Hepatocyte (in vitro differentiated cells): ENCODE data around the gene EIF4E1B. TPM values are rescaled to one million over a fixed set of nuclear protein-coding genes. Genes with fewer than 3 reads are reported as not detected.

Experiments
- DNase-seq: peaks from one replicate; pipeline ENCODE4 v3.0.0-alpha.2; 2016; ENCODE audit warnings: low spot score
- H2AFZ ChIP-seq: fragments of 200-600 bp; sonication (generic); 2 replicates; pipeline ENCODE4 v1.6.0; 2016; ENCODE audit warnings: antibody characterized with exemption, mild to moderate bottlenecking
- H3K27ac ChIP-seq: fragments of 200-600 bp; sonication (generic); 2 replicates; pipeline ENCODE4 v1.5.1; 2016; ENCODE audit warnings: mild to moderate bottlenecking
- H3K27me3 ChIP-seq: fragments of 200-600 bp; sonication (generic); 2 replicates; pipeline ENCODE4 v1.6.1; 2016
- H3K36me3 ChIP-seq: fragments of 200-600 bp; sonication (generic); replicated peaks from 2 replicates; pipeline ENCODE4 v1.5.1; 2016; ENCODE audit warnings: low read depth; ENCODE audit not compliant: insufficient read depth
- H3K4me1 ChIP-seq: fragments of 200-600 bp; sonication (generic); 2 replicates; pipeline ENCODE4 v1.5.1; 2016; ENCODE audit warnings: mild to moderate bottlenecking, moderate library complexity; ENCODE audit not compliant: insufficient read depth
- H3K4me2 ChIP-seq: fragments of 200-600 bp; sonication (generic); 2 replicates; pipeline ENCODE4 v1.6.0; 2016
- H3K4me3 ChIP-seq: fragments of 200-600 bp; sonication (generic); 2 replicates; pipeline ENCODE4 v1.5.1; 2016; ENCODE audit warnings: mild to moderate bottlenecking
- H3K79me2 ChIP-seq: fragments of 200-600 bp; sonication (generic); 2 replicates; pipeline ENCODE4 v1.6.0; 2017; ENCODE audit warnings: mild to moderate bottlenecking
- H3K9me2 ChIP-seq: fragments of 200-600 bp; sonication (generic); replicated peaks from 2 replicates; pipeline ENCODE4 v1.6.0; 2017; ENCODE audit warnings: mild to moderate bottlenecking; ENCODE audit not compliant: insufficient read depth
- H3K9me3 ChIP-seq: fragments of 200-600 bp; sonication (generic); 2 replicates; pipeline ENCODE4 v1.5.1; 2016; ENCODE audit warnings: low read depth, mild to moderate bottlenecking
- H4K20me1 ChIP-seq: fragments of 200-600 bp; sonication (generic); 2 replicates; pipeline ENCODE4 v1.6.0; 2016; ENCODE audit warnings: mild to moderate bottlenecking; ENCODE audit not compliant: insufficient read depth, poor library complexity, severe bottlenecking
- CTCF ChIP-seq: fragments of 200-600 bp; sonication (generic); IDR thresholded peaks from 2 replicates; pipeline ENCODE4 v1.5.1; 2016; ENCODE audit warnings: antibody characterized with exemption, mild to moderate bottlenecking; ENCODE audit not compliant: poor library complexity
- EZH2 ChIP-seq: fragments of 200-600 bp; sonication (generic); IDR thresholded peaks from 2 replicates; pipeline ENCODE4 v1.6.1; 2016; ENCODE audit warnings: antibody characterized with exemption, mild to moderate bottlenecking, borderline replicate concordance
- EZH2phosphoT487 ChIP-seq: fragments of 200-600 bp; sonication (generic); IDR thresholded peaks from one replicate; pipeline ENCODE4 v1.6.1; 2018; ENCODE audit warnings: antibody characterized with exemption, mild to moderate bottlenecking, low read depth, moderate library complexity; ENCODE audit not compliant: unreplicated experiment, severe bottlenecking
- WGBS: methylation state at CpG from one replicate; pipeline ENCODE4 v1.1.6; 2016; ENCODE audit warnings: low lambda C conversion rate; ENCODE audit errors: missing lambda C conversion rate; 5-methylcytosine and 5-hydroxymethylcytosine counted together
- polyA plus RNA-seq: library from polyadenylated mRNA; unstranded; fragments of >200 nt; fragmentation: Nextera tagmentation; extraction: Ambion mirVana; gene quantifications from 2 replicates; pipeline ENCODE4 v1.2.1, GENCODE V29; 2016
- total RNA-seq: library from RNA; depleted of rRNA; stranded (reverse); fragments of >200 nt; gene quantifications from 2 replicates; pipeline ENCODE4 v1.2.3, GENCODE V29; 2014

The EIF4E1B gene
- total and polyA plus RNA-seq, 2 experiments from 2014 or later: not detected

- H3K4me3 ChIP-seq: no peak overlapping the region
- no peaks in the 10 kb centered on the region for H3K9me2 ChIP-seq
- H3K27me3 ChIP-seq: peaks cover 4% of the 10 kb centered on the region
- H3K9me3 ChIP-seq: no peaks in the 10 kb centered on the region
- no peak overlapping the region for H2AFZ ChIP-seq
- no peaks in the 10 kb centered on the region for H3K79me2 ChIP-seq
- DNase-seq: no peak
- H3K36me3 ChIP-seq: no peaks in the 10 kb centered on the region
- no peaks in the 10 kb centered on the region for H4K20me1 ChIP-seq
- no peaks in the 10 kb centered on the region for H3K4me1 ChIP-seq
- no peak overlapping the region for H3K4me2 ChIP-seq
- no peak for TF ChIP-seq EZH2phosphoT487
- TF ChIP-seq CTCF: no peak
- TF ChIP-seq EZH2: no peak
- H3K27ac ChIP-seq: no peak overlapping the region
- 84% methylated on average over 11 of the region's 18 CpGs for WGBS
These were observed 41.6 kb downstream of the EIF4E1B start for GRCh38 chr5:176671890-176672747.

- TF ChIP-seq CTCF (no peak), EZH2phosphoT487 (no peak), EZH2 (no peak)
- WGBS: 92% methylated on average over 18 of the region's 18 CpGs
These were observed 43.4 kb downstream of the EIF4E1B start for GRCh38 chr5:176673651-176674583.

GRCh38 chr5:176674799-176675198 lies 44.3 kb downstream of the EIF4E1B start:
- DNase-seq: no peak
- no peak overlapping the region for H2AFZ ChIP-seq
- H3K36me3 ChIP-seq: no peaks in the 10 kb centered on the region
- no peaks in the 10 kb centered on the region for H3K4me1 ChIP-seq
- no peaks in the 10 kb centered on the region for H3K9me3 ChIP-seq
- TF ChIP-seq EZH2 (no peak), CTCF (no peak), EZH2phosphoT487 (no peak)
- no peak overlapping the region for H3K27ac ChIP-seq
- H3K4me2 ChIP-seq: no peak overlapping the region
- no peaks in the 10 kb centered on the region for H4K20me1 ChIP-seq
- no peaks in the 10 kb centered on the region for H3K9me2 ChIP-seq
- 92% methylated on average over 17 of the region's 17 CpGs for WGBS
- no peak overlapping the region for H3K4me3 ChIP-seq
- no peaks in the 10 kb centered on the region for H3K79me2 ChIP-seq
- peaks cover 6% of the 10 kb centered on the region for H3K27me3 ChIP-seq

More at GRCh38 chr5:176673651-176674583, 43.4 kb downstream of the EIF4E1B start:
- Histone ChIP-seq H3K36me3 (no peaks in the 10 kb centered on the region), H3K79me2 (no peaks in the 10 kb centered on the region), H3K27me3 (no peaks in the 10 kb centered on the region), H3K4me1 (no peaks in the 10 kb centered on the region), H3K9me2 (no peaks in the 10 kb centered on the region), H3K27ac (no peak overlapping the region), H3K4me3 (no peak overlapping the region), H3K9me3 (no peaks in the 10 kb centered on the region), H2AFZ (no peak overlapping the region), H4K20me1 (no peaks in the 10 kb centered on the region), H3K4me2 (no peak overlapping the region)
- no peak for DNase-seq
